ENCODE data around the gene ATXN7. TPM values are rescaled to one million over a fixed set of nuclear protein-coding genes. Genes with fewer than 3 reads are reported as not detected.
A peak's percentile ranks its signal among the peaks of the same experiment; 100 is the strongest.

The ATXN7 gene
- total RNA-seq, 2 experiments from 2014 or later = 289 to 304 TPM

- DNase-seq (peak in 1 of 14 experiments; percentile 27), ATAC-seq (ENCODE audit: poor library complexity) (peak; percentile 29)
- H3K27me3 ChIP-seq (ENCODE audit: control insufficient read depth in 1 of 2, insufficient read depth in 2 of 2, low read length in 2 of 2) = no peaks in the 10 kb centered on the region
- no peaks in the 10 kb centered on the region for H3K9me3 ChIP-seq (ENCODE audit: control insufficient read depth in 1 of 2, insufficient read depth in 1 of 2, low read length in 2 of 2)
- peaks cover 94% of the 10 kb centered on the region for H3K36me3 ChIP-seq (ENCODE audit: insufficient read depth, low read length)
- peaks cover 96% of the 10 kb centered on the region for H3K36me3 Mint-ChIP-seq (ENCODE audit: low read depth)
- no peak overlapping the region for H3K4me3 Mint-ChIP-seq
- CTCF ChIA-PET = interaction anchor here (0.8 to 1.1 kb wide), 3 partner anchors 13 to 34 kb away, joined by 3 read pairs; partner anchors contain the start of gene PSMD6
- H3K27ac Mint-ChIP-seq = peak overlapping the region; percentile 28
- H3K27ac ChIP-seq (ENCODE audit: low read depth in 1 of 2, low read length in 2 of 2) = no peak overlapping the region
- no peak for TF ChIP-seq CTCF (IDR thresholded peaks at IDR 0.05)
- no peak overlapping the region for H3K4me3 ChIP-seq (ENCODE audit: low read length)
- no peaks in the 10 kb centered on the region for H3K9me3 Mint-ChIP-seq
- no peaks in the 10 kb centered on the region for H3K27me3 Mint-ChIP-seq
- POLR2A ChIA-PET = interaction anchor here (1.3 to 7.5 kb wide), 3 partner anchors 12 to 27 kb away, joined by 8 to 39 read pairs (median 24); no protein-coding TSS in a partner anchor
- peaks cover 82% of the 10 kb centered on the region for H3K4me1 Mint-ChIP-seq (ENCODE audit: low read depth)
- H3K4me1 ChIP-seq (ENCODE audit: insufficient read depth, low read length) = peaks cover 14% of the 10 kb centered on the region
- intact Hi-C loops (cut with DNase I, micrococcal nuclease) = no loop called here
Measured at GRCh38 chr3:63995086-63995485, 131.4 kb downstream of the ATXN7 start.

GRCh38 chr3:63998852-63999754 is 135.4 kb downstream of the ATXN7 start:
- Histone ChIP-seq H3K4me1 (ENCODE audit: insufficient read depth, low read length) (peaks cover 8% of the 10 kb centered on the region), H3K9me3 (ENCODE audit: control insufficient read depth in 1 of 2, insufficient read depth in 1 of 2, low read length in 2 of 2) (no peaks in the 10 kb centered on the region), H3K4me3 (ENCODE audit: low read length) (no peak overlapping the region), H3K27ac (ENCODE audit: low read depth in 1 of 2, low read length in 2 of 2) (no peak overlapping the region), H3K36me3 (ENCODE audit: insufficient read depth, low read length) (peaks cover 93% of the 10 kb centered on the region), H3K27me3 (ENCODE audit: control insufficient read depth in 1 of 2, insufficient read depth in 2 of 2, low read length in 2 of 2) (no peaks in the 10 kb centered on the region)
- ATAC-seq (ENCODE audit: poor library complexity) (no peak), DNase-seq (no peak)
- TF ChIP-seq CTCF (IDR thresholded peaks at IDR 0.05) = no peak
- Mint-ChIP-seq H3K36me3 (ENCODE audit: low read depth) (peaks cover 79% of the 10 kb centered on the region), H3K9me3 (no peaks in the 10 kb centered on the region), H3K27ac (peak overlapping the region; percentile 25), H3K4me1 (ENCODE audit: low read depth) (peaks cover 68% of the 10 kb centered on the region), H3K27me3 (no peaks in the 10 kb centered on the region), H3K4me3 (no peak overlapping the region)
- CTCF ChIA-PET = no interaction called here
- intact Hi-C loops (cut with DNase I, micrococcal nuclease) = no loop called here
- POLR2A ChIA-PET = no interaction called here

- Mint-ChIP-seq H3K4me3 (no peak overlapping the region), H3K4me1 (ENCODE audit: low read depth) (peaks cover 57% of the 10 kb centered on the region), H3K36me3 (ENCODE audit: low read depth) (peaks cover 68% of the 10 kb centered on the region), H3K9me3 (no peaks in the 10 kb centered on the region), H3K27me3 (no peaks in the 10 kb centered on the region), H3K27ac (peak overlapping the region; percentile 25)
- ChIA-PET CTCF (interaction anchor here (0.8 kb wide), 1 partner anchor 23 kb away, joined by 3 read pairs; no protein-coding TSS in a partner anchor), POLR2A (no interaction called here)
- Histone ChIP-seq H3K4me3 (ENCODE audit: low read length) (no peak overlapping the region), H3K27me3 (ENCODE audit: control insufficient read depth in 1 of 2, insufficient read depth in 2 of 2, low read length in 2 of 2) (no peaks in the 10 kb centered on the region), H3K9me3 (ENCODE audit: control insufficient read depth in 1 of 2, insufficient read depth in 1 of 2, low read length in 2 of 2) (no peaks in the 10 kb centered on the region), H3K27ac (ENCODE audit: low read depth in 1 of 2, low read length in 2 of 2) (no peak overlapping the region), H3K4me1 (ENCODE audit: insufficient read depth, low read length) (peaks cover 2% of the 10 kb centered on the region), H3K36me3 (ENCODE audit: insufficient read depth, low read length) (peaks cover 92% of the 10 kb centered on the region)
- DNase-seq (no peak), ATAC-seq (ENCODE audit: poor library complexity) (no peak)
- intact Hi-C loops (cut with DNase I, micrococcal nuclease) = no loop called here
- TF ChIP-seq CTCF (IDR thresholded peaks at IDR 0.05) = no peak
Measured at GRCh38 chr3:64000453-64001055, 136.9 kb downstream of the ATXN7 start.

Data from CD4-positive, alpha-beta T cell (primary cell).